Body of pancreas (tissue), 4 donors: ENCODE results near the gene MRPL40.

Experiments used
- CTCF ChIP-seq, 7 experiments: fragments of 450-650 bp in 4 of 7; fragments of 200-600 bp in 3 of 7; sonication (generic) in 3 of 7; IDR thresholded peaks; one replicate each; pipeline ENCODE4 v1.5.1; 2016 to 2019; ENCODE audit warnings: antibody characterized with exemption in 7 of 7
- POLR2A ChIP-seq, 3 donors: fragments of 450-650 bp; IDR thresholded peaks; one replicate each; pipeline ENCODE4 v1.6.1; 2016; ENCODE audit warnings: antibody characterized with exemption in 3 of 3, mild to moderate bottlenecking in 2 of 3

- no peak for TF ChIP-seq POLR2A (IDR thresholded peaks at IDR 0.05)
- TF ChIP-seq CTCF (IDR thresholded peaks at IDR 0.05) = no peak
These were observed 46.1 kb upstream of the MRPL40 start for GRCh38 chr22:19386248-19386647.
